ENCODE measurements around the gene MRPS18A.

The MRPS18A gene

DNA sequence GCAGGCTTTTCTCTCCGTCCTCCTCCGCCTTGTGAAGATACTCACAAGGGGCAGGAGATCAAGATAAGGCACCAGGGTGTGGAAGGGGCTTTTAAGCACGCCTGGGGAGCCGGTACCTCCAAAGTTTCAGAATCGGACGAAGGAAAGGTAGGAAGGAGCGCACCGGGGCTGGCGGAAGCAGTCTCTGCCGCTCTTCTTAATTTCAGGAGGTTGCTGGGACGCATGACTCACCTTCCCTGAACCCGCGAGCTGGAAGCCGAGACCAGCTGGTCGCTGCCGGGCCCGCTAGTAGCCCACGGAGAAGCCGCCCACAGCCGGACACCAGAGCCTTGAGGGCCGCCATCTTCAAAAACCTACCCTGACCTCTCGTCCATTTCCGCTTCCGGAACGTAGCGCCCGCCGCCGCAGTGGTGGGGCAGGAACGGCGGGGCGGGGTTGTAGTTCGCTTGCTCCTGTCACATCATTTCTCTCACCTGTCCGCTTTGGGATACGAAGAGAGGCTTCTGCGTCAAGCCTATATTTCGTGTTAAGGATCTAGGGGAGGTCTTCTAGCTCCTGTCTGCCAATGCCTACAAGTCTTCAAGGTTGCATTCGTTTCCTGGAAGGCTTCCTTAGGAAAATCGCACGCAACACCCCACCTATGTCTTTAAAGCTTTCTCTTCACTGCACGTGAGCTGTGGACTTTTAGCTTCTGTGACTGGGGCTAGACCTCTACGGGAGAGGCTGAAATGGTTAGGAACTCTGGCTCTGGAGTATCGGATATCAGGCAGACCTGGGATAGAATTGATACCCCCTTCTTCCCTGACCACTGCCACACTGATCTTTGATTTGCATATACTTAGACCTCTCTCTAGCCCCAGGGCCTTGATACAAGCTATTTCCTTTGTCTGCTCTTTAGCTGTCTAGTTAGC, at the start of gene MRPS18A:
Gene MRPS18A (minus strand): TSS at position 355 of the 911 bp plus-strand sequence. CDS start 12 bp downstream, at position 343.
- peak; percentile 21 to 59 for DNase-seq

DNA sequence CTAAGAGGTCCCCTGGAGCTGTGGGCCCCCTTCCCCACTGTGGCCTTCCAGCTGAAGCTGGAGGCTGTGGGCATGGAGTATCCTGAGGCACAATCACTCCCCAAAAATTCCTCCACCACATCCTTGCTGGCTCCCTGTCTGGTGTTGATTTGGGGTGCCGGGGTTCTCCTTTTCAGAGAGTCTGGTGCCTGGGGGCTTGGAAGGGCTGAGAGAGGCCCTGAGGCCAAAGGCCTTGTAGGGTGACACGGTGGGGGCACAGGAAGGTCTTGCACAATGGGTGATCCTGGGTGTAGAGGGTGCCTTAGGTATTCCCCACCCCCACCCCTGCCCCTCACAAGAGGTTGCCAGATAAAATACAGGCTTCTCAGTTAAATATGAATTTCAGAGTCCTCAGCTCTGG, 49.3 kb upstream of the MRPS18A start:
- DNase-seq = no peak

DNA sequence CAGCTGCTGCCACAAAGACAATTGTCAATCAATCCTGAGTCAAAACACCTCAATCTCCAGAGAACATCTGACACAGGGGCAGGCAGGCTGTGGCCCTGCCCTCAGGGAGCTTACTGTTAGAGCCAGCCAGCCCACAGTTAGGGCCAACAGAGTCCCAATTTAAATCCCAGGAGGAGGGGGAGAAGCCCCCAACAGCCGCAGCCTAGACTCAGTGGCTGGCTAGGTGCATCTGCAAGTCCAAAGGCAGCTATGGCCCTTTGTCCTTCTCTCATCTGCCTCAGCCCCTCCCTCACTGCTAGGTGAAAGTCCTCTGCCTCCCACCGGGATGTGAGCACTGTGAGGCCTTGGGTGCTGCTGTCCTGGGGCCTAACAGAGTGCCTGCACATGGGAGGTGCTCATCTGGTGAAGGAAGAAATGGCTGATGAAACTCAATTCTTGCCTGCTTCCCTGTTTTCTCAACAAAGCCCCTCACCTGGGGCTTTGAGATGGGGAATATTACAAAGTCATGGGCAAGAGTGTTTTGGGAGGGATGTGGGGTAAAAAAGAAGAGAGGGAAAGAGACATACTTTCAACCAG, 48.7 kb upstream of the MRPS18A start:
- no peak for DNase-seq

DNA sequence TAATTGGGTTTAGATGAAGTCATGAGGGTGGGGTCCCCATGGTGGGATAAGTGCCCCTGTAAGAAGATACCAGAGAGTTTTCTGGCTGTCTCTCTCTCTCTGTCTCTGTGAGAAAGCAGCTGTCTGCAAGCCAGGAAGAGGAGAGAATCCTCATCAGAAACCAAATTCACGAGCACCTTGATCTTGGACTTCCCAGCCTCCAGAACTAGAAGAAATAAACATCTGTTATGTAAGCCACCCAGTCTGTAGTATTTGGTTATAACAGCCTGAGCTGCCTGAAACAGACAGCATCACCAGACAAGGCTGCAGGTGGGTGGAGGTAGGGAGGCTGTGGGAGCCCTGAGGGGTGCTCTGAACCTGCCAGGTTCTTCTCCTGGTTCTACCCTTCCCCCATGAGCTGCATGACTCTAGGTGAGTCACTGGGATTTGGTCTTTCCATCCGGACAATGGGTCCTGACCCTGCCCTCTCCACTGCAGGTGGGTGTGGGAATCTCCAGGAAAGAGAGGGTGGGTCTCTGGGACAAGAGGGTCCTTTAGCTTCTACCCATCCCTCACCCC, 48.1 kb upstream of the MRPS18A start:
- no peak for DNase-seq

DNA sequence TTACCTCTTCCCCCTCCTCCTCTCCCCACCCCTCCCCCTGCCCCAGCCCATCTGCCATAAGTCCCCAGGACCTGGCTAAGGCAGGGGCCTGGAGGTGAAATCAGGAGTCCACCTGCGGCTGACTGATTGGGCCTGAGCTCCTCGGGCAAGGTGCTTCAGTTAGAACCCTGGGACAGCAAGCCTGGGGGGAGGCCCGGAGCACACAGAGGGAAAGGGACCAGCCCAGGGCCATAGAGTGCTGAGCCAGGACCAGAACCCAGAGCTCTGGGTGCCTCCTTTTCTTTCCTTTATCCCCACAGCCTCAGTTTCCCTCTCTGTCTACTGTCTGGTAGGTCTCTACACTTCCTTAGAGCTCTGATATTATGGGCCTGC, 46.7 kb upstream of the MRPS18A start:
- no peak for DNase-seq

DNA sequence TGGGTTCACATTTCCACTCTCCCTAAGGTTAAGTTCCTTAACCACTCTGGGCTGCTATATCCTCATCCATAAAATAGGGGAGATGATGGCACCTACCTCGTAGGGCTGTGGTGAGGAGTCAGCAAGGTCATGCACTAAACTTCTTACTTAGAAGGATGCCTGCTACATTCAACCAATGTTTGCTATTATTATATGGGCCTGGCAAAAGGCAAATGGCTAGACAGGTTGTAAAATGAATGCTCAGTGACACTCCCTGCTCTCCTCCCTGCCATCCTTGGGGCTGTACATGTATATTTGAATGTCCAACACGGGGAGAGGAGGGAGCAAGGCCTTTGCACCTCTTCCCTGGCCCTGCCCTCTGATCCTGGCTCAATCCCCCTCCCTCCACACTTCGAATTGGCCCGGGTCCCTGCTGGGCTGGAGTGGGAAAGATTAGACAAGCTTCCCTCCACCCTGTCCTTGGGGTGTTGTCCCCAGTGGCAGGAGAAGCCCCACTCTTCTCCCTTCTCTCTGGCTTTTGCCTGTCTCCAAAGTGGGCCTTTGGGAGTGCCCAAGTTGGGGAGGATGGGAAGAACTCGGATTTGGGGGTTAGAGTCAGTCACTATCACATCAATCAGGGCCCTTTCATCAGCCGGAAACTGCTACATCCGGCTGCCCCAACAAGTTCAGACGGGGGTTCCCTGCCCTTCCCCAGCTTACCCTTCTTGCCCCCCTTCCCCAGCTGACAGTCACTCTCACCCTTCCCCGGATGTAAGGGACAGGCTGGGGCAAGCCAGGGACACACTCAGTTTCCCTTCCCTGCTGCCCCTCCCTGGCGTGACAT, 46.1 kb upstream of the MRPS18A start:
- no peak for DNase-seq

GRCh38 chr6:43730634-43731033, 43.0 kb upstream of the MRPS18A start:
- DNase-seq = no peak

DNA sequence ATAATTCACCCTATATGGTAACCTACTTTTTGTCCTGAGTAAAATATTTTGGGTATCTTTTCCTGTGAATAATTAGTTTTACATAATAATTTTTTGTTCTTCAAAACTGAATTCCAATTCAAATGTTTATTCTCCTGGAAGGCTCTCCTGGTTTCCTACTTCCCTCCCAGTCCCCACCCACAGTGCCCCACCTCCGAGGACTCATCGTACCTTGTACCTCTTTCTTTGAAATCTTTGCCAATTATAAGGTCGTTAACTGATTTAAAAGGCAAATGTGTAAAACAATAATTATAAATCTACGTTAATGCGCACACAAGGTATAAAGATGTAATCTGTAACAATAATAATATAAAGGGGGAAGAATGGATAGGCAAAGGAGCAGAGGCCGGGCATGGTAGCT, 41.9 kb upstream of the MRPS18A start:
- no peak for DNase-seq

GRCh38 chr6:43728586-43728985, 41.0 kb upstream of the MRPS18A start:
- no peak for DNase-seq

- no peak for DNase-seq
These were observed 40.0 kb upstream of the MRPS18A start for GRCh38 chr6:43727634-43728033.

DNA sequence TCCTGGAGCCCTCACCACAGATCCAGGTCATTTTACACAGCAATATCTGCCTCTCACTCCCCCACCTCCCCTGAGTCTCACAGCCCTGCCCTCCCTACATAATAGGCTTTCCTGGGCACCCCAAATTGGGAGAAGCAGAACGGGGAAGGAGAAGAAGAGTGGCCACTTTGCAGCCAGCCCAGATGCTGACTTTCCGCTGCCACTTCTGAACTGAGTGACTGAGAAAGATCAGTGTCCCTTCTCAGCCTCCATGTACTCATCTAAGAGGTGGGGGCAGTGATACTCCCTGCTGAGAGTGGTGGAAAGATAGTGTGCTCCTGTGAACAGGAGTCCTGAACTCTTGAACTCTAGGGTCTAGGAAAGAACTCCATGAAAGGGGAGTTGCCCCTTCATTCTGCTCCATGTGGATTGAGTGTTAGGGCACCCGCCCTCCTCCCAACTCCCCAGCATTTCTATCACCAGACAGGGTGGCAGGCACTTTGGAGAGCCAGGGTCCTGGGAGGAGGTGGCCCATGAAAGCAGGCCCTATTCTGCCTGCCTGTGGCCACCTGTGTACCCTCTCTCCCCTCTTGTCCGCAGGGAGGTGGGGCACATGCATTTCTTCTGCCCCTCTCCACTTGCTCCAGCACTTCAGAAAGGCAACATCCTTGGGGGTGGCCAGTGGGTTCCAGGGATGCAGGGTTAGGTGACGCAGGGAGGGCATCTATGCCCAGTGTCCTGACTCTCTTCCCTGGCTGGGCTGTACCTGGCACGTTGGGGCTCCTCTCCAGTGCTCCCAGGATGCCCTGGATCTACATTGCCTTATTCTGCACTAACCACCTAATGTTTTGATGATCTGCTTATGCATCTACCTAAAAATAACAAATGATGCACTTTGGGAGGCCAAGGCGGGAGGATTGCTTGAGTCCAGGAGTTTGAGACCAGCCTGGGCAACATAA, 38.3 kb upstream of the MRPS18A start:
- no peak for DNase-seq

- DNase-seq = no peak
These were observed 37.5 kb upstream of the MRPS18A start for GRCh38 chr6:43724914-43725642.

GRCh38 chr6:43724354-43724753, 36.8 kb upstream of the MRPS18A start:
- DNase-seq = no peak

GRCh38 chr6:43723737-43724295, 36.2 kb upstream of the MRPS18A start:
- peak in 1 of 2 experiments; percentile 21 for DNase-seq

DNA sequence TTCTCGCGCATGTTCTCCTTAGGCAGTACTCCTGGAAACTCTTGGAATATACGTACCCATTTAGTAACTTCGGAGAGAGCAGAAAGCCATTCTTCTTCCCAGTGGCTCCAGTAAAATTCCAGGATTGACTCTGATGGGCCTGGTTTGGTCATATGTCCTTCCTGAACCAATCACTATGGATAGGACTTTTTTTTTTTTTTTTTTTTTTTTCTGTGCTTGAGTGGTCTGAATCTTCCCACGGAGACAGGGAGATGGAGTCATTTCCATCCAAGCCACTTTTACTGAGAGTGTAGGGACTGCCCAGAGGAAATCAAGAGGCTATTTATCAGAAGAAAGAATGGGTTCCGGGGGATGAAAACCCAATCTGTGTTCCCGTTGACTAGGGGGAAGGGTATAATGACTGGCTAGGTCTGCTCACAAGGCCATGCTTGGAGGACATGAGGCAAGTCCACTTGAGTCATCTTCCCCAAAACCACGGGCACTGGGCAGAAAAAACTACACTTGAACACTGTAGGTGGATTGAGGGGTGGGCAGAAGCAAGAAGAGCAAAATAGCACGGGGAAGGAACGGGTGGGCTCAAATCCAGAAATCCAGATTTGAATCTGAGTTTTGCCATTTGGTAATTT, 35.4 kb upstream of the MRPS18A start:
- no peak for DNase-seq

- DNase-seq = no peak
These were observed 33.4 kb upstream of the MRPS18A start for GRCh38 chr6:43720999-43721398.

- no peak for DNase-seq
These were observed 31.9 kb upstream of the MRPS18A start for GRCh38 chr6:43719511-43719910.

GRCh38 chr6:43718387-43719105, 31.0 kb upstream of the MRPS18A start:
- DNase-seq = no peak

GRCh38 chr6:43717822-43718221, 30.2 kb upstream of the MRPS18A start:
- no peak for DNase-seq

- DNase-seq = no peak
These were observed 29.8 kb upstream of the MRPS18A start for GRCh38 chr6:43717389-43717788.

Data from NCI-H446 (cell line).